Inflammatory macrophage (primary cell): ENCODE data around the gene SUPT5H.
A peak's percentile ranks its signal among the peaks of the same experiment; 100 is the strongest.
"Not testable (repeated sequence)": the region's sequence is repeated elsewhere in the genome, so short reads cannot be mapped to it uniquely, and the experiment has no call there.

Experiments
- DNase-seq, 2 donors: peaks; one replicate each; pipeline ENCODE4 v3.0.0-alpha.2; 2020 to 2022

The SUPT5H gene

GRCh38 chr19:39425744-39426143 is 19.6 kb upstream of the SUPT5H start:
- no peak for DNase-seq

DNA sequence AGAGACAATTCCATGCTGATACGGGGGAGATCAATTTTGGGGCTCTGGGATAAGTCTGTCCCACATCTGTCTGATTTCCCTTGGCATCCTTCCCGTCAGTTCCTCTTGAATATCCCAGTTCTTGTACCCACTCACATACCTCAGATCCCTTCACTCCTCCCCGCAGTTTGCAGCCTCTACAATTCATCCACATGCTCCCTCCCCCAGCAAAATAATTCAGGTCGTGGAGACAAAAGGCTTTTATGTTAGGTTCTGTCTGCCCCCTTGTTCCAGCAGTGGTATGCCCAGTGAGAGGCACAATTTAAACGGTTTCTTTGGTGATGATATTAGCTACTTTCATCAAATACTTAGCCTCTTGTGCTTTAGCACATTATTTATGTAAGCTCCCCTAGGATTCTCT is 19.2 kb upstream of the SUPT5H start:
- no peak for DNase-seq

- no peak for DNase-seq
Observed at GRCh38 chr19:39427707-39428106, 17.7 kb upstream of the SUPT5H start.

GRCh38 chr19:39428283-39429112 is 16.9 kb upstream of the SUPT5H start:
- DNase-seq, result no peak

DNA sequence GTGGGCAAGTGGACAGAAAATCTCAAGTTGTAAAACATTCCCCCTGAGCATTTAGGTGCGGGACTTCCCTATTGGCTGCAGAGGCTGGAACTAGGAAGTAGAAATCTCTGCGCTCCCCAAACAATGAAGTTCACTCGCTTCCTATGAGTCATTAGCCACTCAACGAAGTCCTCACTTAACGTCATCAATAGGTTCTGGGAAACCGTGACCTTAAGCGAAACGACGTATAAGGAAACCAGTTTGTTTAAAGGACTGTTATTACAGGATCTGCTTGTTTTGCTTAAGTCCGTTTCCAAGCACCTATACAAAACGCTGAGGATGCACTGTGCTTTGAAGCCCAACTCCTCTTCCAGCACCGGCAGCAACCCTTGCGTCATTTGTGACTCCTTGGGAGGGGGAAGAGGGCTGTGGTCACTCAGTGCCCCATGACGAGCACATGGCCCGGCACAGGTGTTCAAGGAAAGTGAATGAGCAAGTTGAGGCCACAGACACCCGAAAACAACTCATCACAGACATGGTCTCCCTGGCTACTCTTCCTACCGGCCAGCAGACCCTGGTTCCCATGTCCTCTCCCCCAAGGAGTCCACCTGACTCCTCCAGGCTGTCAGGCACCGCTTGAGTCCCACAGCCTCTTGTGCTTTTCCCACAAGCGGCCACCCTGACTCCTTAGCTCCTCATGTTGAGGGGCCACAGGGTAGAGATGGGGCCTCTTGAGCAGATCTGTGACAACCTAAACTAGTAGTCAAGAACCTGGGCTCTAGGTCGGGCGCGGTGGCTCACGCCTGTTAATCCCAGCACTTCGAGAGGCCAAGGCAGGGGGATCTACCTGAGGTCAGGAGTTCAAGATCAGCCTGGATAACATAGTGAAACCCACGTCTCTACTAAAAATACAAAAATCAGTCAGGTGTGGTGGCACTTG is 14.4 kb upstream of the SUPT5H start:
- peak; percentile 90 to 93 for DNase-seq

DNA sequence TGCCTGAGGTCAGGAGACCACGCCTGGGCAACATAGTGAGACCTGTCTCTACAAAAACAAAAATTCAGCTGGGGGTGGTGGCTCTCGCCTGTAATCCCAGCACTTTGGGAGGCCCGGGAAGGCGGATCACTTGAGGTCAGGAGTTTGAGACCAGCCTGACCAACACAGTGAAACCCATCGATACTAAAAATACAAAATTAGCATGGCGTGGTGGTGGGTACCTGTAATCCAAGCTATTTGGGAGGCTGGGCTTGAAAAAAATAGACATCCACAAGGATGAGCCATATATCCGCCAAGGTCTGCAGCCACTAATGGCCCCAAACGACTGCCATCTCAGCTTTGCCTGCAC is 12.7 kb upstream of the SUPT5H start:
- DNase-seq, result no peak

GRCh38 chr19:39433480-39434079 is 11.8 kb upstream of the SUPT5H start:
- DNase-seq, result no peak

DNA sequence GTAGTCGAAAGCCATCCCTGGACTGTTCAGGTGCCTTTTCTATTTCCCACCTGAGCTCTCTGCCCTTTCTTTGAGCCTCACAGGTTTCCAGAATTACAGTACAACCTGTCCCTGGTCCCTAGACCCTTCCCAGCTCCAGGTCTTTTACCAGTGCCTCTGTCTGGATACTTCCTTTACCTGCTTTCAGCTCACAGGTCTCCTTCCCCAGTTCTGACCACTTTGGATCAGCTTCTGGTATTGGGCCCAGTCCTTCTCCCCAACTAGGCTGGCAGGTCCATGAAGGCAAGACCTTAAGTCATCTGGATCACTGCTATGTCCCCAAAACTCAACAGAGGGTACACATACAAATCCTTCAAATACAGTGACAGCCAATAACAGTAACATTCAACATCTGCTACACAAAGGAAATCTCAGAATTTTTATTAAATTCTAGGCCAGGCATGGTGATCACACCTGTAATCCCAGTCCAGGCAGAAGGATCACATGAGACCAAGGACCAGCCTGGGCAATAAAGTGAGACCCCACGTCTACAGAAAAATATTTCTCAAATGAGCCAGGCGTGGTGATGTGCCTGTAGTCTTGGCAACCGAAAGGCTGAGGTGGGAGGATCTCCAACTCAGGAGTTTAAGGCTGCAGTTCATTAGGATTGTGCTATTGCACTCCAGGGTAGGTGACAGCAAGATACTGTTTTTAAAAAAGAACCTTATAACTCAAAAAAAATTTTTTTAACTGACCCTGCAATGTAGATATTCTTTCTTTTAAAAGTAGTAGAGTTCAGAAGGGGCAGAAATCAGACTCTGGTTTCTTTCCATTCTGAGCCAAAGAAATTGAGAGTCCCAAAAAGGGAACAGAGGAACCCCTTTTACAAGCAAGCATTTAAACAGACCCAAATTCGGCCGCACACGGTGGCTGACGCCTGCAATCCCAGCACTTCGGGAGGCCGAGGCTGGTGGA is 11.0 kb upstream of the SUPT5H start:
- no peak for DNase-seq

DNA sequence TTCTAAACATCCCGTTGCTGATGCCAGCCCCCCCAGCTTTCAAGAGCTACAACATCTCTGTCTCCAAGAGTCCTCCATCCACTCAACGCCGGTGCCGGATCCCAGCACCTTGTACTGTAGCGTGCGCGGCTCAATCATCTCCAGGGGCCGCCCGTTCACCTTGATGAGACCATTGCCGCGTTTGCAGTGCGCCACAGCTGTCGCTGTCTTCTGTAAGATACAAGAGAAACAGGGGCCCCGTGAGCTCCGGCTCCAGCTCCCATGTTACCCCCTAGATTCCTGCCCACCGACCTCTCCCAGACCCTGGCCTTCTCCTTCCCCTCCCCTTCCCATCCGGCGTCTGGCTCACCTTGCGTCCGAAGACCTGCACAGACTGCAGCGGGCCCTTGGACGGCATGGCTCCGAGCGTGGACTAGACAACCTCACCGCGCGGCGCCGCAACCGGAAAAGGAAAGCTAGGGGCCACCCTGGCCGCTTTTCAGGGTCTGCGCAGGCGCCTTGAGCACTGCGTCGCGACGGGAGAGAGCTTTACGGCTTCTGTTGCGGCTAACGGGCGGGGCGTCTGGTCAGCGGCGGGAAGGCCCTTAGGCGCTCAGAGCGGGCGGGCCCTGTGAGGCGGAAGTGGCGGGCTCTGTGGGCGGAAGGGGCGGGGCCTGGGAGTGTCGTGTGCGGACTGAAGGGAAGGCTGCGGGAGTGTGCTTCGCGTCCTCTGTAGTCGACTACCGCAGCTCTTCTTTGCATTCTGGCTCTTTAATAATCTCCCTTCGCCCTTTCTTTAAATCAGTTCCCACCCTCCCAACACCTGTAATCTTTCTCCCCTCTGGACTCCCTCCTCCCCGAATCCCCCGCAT is 9.7 kb upstream of the SUPT5H start, which contains the start of gene RPS16:
TSS of gene RPS16 (minus strand) at position 451 of the 851 bp plus-strand sequence. CDS start at position 397, 54 bp downstream.
- DNase-seq, result peak; percentile 99 to 100

- no peak for DNase-seq
Observed at GRCh38 chr19:39436350-39436716, 9.0 kb upstream of the SUPT5H start.

GRCh38 chr19:39438270-39438934 is 7.0 kb upstream of the SUPT5H start:
- no peak for DNase-seq

DNA sequence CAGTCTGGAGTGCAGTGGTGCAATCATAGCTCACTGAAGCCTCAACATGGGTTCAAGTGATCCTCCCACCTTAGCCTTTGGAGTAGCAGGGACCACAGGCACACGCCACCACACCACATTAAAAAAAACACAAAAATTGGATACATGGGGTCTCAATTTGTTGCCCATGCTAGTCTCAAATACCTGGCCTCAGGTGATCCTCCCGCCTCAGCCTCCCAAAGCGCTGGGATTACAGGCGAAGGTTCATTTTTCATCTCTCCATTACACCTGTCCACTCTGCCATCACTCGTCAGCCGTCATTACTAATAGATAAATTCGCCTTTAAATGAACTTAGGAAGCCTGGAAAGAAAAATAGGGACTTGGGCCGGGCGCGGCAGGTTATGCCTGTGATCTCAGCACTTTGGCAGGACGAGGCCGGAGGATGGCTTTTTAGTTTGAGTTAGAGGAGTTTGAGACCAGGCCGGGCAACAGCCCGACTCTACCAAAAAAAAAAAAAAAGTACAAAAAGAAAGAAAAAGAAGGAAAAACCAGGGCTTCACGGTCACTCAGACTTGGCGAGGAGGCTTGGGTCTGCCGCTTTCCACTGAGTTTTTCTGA is 685 bp upstream of the SUPT5H start:
- DNase-seq, result no peak

- no peak for DNase-seq
Observed at GRCh38 chr19:39446365-39447084, 1.1 kb downstream of the SUPT5H start.

DNA sequence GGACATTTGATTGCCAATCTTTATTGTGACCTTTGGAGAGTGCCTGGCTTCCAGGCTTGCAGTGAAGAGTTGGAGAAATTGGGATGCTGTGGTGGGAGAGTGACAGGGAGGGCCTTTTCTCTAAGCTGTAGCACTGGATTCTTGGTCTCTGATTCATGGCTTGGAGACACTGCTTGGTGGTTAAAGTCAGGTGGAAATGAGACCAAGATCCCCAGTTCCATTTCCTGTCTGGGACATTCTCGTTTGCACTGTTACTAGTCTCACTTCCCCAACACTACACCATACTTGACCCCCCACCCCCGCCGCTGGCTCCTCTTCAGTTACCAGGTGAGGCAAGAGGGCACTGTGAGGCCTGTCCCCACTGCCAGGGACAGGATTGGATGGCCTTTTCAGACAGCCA is 2.9 kb downstream of the SUPT5H start:
- peak; percentile 50 to 52 for DNase-seq

- no peak for DNase-seq
Observed at GRCh38 chr19:39449116-39449797, 3.9 kb downstream of the SUPT5H start.

GRCh38 chr19:39451257-39451656 is 5.9 kb downstream of the SUPT5H start:
- DNase-seq, result not testable (repeated sequence)

GRCh38 chr19:39463403-39463802 is 18.0 kb downstream of the SUPT5H start:
- no peak for DNase-seq

- no peak for DNase-seq
Observed at GRCh38 chr19:39465956-39466747, 20.8 kb downstream of the SUPT5H start.
